Islet of Langerhans (tissue), 1 donor: ENCODE measurements around the gene ADCY9.
"Not testable (repeated sequence)": the region's sequence is repeated elsewhere in the genome, so short reads cannot be mapped to it uniquely, and the experiment has no call there.

ENCODE experiments used
- FAIRE-seq: peaks from one replicate; lab custom pipeline; 2011; peaks lifted over from hg19 to GRCh38; lab: Jason Lieb, UNC

Gene ADCY9

DNA sequence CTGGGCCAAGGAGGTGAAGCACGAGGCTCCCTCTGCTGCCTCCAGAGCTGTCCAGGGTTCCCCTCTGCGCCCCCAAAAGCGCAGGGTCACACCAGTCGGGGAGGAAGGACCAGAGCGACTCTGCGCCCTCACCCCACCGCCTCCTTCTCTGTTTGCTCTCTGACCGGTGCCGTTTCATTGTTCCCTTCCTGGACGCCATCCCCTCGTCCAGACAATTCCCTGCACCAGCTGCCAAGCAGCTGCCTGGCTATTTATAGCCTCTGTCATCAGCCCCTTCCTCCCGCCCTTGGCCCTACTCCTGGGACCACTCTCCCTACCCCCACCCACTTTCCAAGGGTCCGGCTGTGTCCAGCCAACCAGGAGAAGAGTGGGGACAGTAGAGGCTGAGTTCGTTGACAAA lies 167.0 kb downstream of the ADCY9 start:
- FAIRE-seq, result no peak

DNA sequence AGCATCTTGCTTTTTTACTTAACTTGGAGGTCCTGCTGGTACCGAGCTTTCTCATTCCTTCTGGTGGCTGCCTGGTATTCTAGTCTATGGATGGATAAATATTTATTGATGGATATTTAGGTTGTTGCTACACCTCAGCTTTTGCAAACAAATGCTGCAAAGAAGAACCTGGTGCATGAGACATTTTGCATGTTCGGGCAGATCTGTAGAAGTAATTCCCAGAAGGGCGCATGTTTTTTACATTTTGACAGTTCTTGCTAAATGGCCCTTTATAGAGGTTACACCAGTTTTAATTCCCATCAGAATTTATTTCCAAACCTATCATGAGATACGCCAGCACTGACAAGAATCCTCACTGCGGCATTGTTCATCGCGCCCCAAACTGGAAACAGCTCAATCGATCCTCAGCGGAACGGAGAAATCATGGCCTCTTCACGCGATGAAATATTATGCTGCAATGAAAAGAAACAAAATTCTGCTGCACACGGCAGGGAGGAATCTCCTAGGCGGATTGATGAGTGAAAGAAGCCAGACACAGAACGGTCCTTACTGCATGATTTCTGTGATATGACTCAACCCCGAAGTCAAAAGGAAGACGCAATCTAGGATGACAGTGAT lies 167.8 kb downstream of the ADCY9 start:
- no peak for FAIRE-seq

DNA sequence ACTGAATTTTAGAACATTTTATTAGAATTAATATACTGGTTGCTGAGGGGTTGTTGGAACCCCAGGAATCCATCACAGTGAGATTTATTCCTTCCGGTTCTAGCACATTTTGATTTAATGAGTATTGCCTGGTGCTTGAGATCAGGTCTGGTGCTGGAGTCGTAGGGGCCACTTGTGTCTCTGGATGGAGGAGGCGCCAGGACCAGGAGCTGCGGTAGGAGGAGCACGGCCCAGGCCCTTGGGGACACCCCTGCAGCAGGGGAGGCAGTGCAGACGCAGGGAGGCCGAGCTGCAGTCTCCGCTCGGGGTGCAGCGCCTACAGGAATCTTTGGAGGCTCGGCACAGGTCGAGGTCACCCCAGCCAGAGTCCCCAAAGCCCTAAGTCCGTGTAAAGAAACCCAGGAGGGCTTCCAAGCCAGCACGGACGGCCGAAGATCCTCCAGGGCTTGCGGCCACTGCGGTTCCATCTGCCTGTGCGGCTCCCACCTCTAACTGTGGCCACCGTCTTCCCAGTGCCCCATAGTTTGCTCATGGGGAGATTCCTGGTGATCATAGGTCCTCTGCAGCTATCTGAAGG lies 169.6 kb downstream of the ADCY9 start:
- FAIRE-seq, result no peak

DNA sequence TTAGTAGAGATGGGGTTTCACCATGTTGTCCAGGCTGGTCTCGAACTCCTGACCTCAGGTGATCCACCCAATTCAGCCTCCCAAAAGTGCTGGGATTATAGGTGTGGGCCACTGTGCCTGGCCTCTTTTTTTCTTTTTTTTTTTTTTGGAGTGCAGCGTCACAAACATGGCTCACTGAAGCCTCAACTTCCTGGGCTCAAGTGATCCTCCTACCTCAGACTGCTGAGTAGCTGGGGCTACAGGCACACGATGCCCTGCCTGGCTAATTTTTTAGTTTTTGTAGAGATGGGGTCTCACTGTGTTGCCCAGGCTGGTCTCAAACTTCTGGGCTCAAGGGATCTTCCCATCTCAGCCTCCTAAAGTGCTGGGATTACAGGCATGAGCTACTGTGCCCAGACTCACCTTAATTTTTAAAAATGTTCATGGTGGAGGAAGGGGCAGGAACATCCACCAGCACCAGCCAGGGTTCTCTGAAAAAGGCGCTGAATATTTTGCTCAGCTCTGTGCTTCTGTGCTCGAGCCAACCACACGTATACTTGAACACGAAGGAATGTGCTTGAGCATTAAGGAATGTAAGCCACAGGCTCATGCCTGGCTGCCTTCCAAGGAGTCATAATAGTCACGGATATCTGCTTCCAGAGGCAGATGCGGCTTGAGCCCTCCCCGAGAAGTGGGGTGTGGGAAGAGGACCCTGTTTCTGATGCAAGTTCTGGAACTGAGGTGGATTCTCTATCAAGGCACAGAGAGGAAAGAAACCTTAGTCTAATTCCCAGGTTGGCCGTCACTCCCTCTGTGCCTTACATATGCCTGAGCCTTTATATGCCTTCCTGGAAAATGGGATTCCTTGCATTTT lies 170.3 kb downstream of the ADCY9 start:
- no peak for FAIRE-seq

DNA sequence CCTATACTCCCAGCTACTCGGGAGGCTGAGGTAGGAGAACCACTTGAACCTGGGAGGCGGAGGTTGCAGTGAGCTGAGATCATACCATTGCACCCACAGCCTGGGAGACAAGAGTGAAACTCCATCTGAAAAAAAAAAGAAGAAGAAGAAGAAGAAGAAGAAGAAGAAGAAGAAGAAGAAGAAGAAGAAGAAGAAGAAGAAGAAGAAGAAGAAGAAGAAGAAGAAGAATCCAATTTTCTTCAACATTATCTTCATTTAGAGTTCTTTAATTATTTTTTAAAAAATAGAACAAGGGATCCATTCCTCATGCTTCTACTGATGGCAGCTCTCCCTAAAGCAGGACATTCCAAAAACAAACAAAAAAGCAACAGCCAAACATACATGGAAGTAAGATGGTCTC lies 171.8 kb downstream of the ADCY9 start:
- not testable (repeated sequence) for FAIRE-seq

GRCh38 chr16:3942146-3942545 lies 174.1 kb downstream of the ADCY9 start:
- not testable (repeated sequence) for FAIRE-seq

DNA sequence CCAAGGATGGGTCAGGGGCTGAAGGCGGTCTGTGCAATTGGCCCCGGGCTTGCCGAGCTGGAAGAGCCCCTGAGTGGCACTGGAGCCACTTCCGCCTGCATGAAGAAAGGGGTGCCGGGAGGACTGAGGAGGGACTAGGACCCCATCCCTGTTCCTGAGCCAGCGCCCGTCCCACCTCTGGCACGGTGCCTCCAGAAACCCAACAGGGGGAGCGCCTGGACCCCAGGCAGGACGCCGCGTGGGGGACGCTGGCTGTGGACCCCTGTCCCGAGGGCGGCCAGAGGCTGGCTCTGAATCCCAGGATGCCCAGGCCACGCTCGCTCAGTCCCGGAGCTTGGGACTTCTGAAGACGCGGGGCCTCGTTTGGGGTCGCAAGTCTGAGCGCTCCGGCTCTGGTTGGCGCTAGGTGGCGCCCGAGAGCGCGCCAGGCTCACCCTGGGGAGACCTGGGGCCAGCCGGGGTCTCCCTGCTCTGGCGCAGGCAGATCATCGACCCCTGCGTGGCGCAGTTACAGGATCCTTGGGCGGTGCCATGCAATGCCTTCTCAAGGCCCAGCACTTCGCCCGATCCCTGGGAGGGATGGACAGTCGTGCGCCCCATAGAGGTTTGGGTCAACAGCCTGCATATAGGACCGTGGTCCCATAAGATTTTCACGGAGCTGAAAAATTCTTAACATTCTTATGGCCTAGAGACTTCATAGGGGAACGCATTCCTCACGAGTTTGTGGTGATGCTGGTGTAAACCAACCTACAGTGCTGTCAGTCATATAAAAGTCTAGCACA lies 177.2 kb downstream of the ADCY9 start:
- FAIRE-seq, result no peak

- no peak for FAIRE-seq
These were observed 177.8 kb downstream of the ADCY9 start for GRCh38 chr16:3938471-3938842.

DNA sequence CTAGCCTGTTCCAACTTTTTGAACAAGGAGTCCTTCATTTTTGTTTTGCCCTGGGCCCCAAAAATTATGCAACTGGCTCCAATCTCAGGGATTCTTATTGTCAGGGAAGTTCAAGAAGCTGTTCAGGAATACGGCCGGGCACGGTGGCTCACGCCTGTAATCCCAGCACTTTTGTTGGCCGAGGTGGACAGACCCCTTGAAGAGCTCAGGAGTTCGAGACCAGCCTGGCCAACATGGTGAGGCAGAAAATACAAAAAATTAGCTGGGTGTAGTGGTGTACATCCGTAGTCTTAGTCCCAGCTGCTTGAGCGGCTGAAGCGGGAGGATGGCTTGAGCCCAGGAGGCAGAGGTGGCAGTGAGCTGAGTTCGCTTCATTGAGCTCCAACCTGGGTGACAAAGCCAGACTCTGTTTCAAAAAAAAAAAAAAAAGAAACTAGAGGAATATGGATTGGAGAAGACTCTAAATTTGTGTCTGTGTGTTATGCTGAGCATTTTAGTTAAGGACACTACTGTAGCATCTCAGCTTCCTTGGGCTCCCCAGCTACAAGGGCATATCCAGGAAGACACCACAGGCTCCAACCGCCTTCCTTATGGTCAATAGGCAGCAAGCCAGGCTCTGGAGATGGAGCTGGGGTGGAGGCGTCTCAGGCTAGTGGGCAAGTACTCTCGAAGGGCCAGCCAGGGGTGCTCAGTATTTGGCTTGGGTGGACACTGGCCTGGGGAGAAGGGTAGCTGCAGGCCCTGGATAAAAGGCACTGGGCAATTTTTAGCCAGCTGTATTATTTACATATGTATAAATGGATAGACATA lies 179.0 kb downstream of the ADCY9 start:
- FAIRE-seq, result no peak

GRCh38 chr16:3935921-3936320 lies 180.3 kb downstream of the ADCY9 start:
- no peak for FAIRE-seq

GRCh38 chr16:3934491-3935181 lies 181.6 kb downstream of the ADCY9 start:
- FAIRE-seq, result no peak

- not testable (repeated sequence) for FAIRE-seq
These were observed 189.1 kb downstream of the ADCY9 start for GRCh38 chr16:3927147-3927546.

- no peak for FAIRE-seq
These were observed 191.5 kb downstream of the ADCY9 start for GRCh38 chr16:3924763-3925162.

DNA sequence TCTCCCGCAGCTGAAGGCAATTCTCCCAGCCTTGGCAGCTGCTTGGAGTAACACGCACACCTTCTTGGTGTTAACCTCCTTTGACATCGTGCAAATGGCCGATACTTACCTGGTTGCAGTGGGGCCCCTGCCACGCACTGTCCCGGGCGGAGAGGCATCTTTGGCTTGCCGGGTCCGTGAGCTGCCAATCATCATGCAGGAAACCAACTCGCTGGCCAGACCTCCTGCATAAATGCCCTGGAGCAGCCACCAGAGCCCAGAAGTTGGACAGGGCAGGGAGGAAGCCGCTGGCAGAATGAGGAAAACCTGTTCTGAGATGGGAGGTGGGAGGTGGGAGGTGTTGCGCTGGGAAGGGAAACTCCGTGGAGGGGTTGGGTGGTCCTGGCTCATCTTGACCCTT lies 194.0 kb downstream of the ADCY9 start:
- FAIRE-seq, result no peak

DNA sequence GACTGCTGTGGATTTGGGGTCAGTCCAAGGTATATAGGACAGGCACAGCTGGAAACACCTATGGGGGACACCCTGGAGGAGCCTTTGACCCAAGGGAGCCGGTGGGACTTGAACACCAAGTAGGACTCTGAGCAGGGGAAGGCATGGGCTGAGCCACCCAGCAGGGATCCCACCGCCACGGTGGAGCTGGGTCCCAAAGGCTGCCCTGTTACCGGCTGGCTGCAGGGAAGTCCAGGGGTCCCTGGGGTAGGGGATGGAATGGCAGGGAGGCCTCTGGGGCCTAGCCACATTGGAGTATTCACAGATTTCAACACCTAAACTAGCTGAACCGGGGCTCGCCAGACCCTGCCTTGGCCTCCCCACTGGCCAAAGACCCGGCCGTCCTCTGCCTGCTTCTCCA lies 196.0 kb downstream of the ADCY9 start:
- FAIRE-seq, result no peak

GRCh38 chr16:3919413-3919812 lies 196.8 kb downstream of the ADCY9 start:
- FAIRE-seq, result no peak

GRCh38 chr16:3915426-3916260 lies 200.6 kb downstream of the ADCY9 start:
- FAIRE-seq, result no peak

GRCh38 chr16:3912897-3913296 lies 203.3 kb downstream of the ADCY9 start:
- FAIRE-seq, result no peak
